Right renal pelvis (tissue), 4 donors: ENCODE results near the gene MDP1. TPM values are rescaled to one million over a fixed set of nuclear protein-coding genes. Genes with fewer than 3 reads are reported as not detected.

ENCODE experiments used
- DNase-seq, 4 donors: peaks; one replicate each; pipeline ENCODE4 v3.0.0-alpha.2; 2013; ENCODE audit warnings: low read depth in 4 of 4, low spot score in 3 of 4, missing footprints in 1 of 4
- polyA plus RNA-seq, 4 donors: library from polyadenylated mRNA; unstranded; fragments of 120-200 nt; gene quantifications; one replicate each; pipeline ENCODE4 v1.2.1, GENCODE V29; 2013; ENCODE audit not compliant: insufficient read length in 4 of 4

MDP1 gene
- polyA plus RNA-seq, 4 donors, result 14.8 to 19.3 (median 16.2) TPM

- DNase-seq, result no peak
These were observed 51.3 kb downstream of the MDP1 start for GRCh38 chr14:24164518-24164991.

Other genes with a start within 250 kb of the MDP1 start
- gene DHRS4L2, start 227.1 kb downstream of the MDP1 start, polyA plus RNA-seq, result 10 to 100 TPM; 28.8 to 49.0 (median 41.4) TPM
- gene CARMIL3, start 164.1 kb downstream of the MDP1 start, polyA plus RNA-seq, result 1 to 10 TPM; 1.9 to 2.3 (median 2.3) TPM
- gene CPNE6, start 144.5 kb downstream of the MDP1 start, polyA plus RNA-seq, result under 1 TPM in 1 of 4 donors, not detected in 3; 0.03 TPM
- gene PCK2, start 121.8 kb downstream of the MDP1 start, polyA plus RNA-seq, result 10 to 100 TPM; 25.4 to 39.1 (median 30.4) TPM
- gene DCAF11, start 101.3 kb downstream of the MDP1 start, polyA plus RNA-seq, result 10 to 100 TPM; 79.8 to 83.5 (median 81.4) TPM
- 1 to 10 TPM; 2.5 to 3.7 (median 2.8) TPM for gene NRL, start 101.1 kb downstream of the MDP1 start, polyA plus RNA-seq
- 1 to 10 TPM in 2 of 4 donors, under 1 TPM in 2; 0.87 to 1.2 (median 0.97) TPM for gene FITM1, start 85.4 kb downstream of the MDP1 start, polyA plus RNA-seq
- 100 to 1,000 TPM; 198 to 214 (median 206) TPM for gene PSME1, start 79.9 kb downstream of the MDP1 start, polyA plus RNA-seq
- 10 to 100 TPM; 14.5 to 24.2 (median 18.9) TPM for gene EMC9, start 74.5 kb downstream of the MDP1 start, polyA plus RNA-seq
- gene PSME2, start 69.5 kb downstream of the MDP1 start, polyA plus RNA-seq, result 100 to 1,000 TPM; 156 to 183 (median 168) TPM
- 10 to 100 TPM; 49.2 to 54.2 (median 49.4) TPM for gene RNF31, start 68.6 kb downstream of the MDP1 start, polyA plus RNA-seq
- gene IRF9, start 54.8 kb downstream of the MDP1 start, polyA plus RNA-seq, result 10 to 100 TPM; 45.4 to 65.2 (median 60.4) TPM
- gene REC8, start 44.0 kb downstream of the MDP1 start, polyA plus RNA-seq, result 10 to 100 TPM; 60.0 to 70.1 (median 64.3) TPM
- gene IPO4, start 27.2 kb downstream of the MDP1 start, polyA plus RNA-seq, result 10 to 100 TPM; 33.2 to 41.3 (median 34.0) TPM
- gene TM9SF1, start 20.6 kb downstream of the MDP1 start, polyA plus RNA-seq, result 10 to 100 TPM; 37.8 to 48.9 (median 41.3) TPM
- gene TSSK4, start 10.4 kb downstream of the MDP1 start, polyA plus RNA-seq, result 1 to 10 TPM; 3.7 to 4.8 (median 4.3) TPM
- gene CHMP4A, start 2.6 kb downstream of the MDP1 start, polyA plus RNA-seq, result 10 to 100 TPM; 43.5 to 50.7 (median 49.8) TPM
- gene NEDD8, start 16.3 kb upstream of the MDP1 start, polyA plus RNA-seq, result 100 to 1,000 TPM; 222 to 245 (median 238) TPM
- 100 to 1,000 TPM; 102 to 121 (median 118) TPM for gene GMPR2, start 16.9 kb upstream of the MDP1 start, polyA plus RNA-seq
- 10 to 100 TPM; 55.5 to 70.6 (median 58.7) TPM for gene TINF2, start 26.6 kb upstream of the MDP1 start, polyA plus RNA-seq
- gene TGM1, start 47.1 kb upstream of the MDP1 start, polyA plus RNA-seq, result 1 to 10 TPM; 1.4 to 2.3 (median 2.1) TPM
- 10 to 100 TPM; 19.7 to 24.1 (median 20.8) TPM for gene RABGGTA, start 55.5 kb upstream of the MDP1 start, polyA plus RNA-seq
- 10 to 100 TPM; 44.6 to 56.9 (median 46.2) TPM for gene DHRS1, start 83.7 kb upstream of the MDP1 start, polyA plus RNA-seq
- 10 to 100 TPM; 26.7 to 27.7 (median 27.0) TPM for gene NOP9, start 83.8 kb upstream of the MDP1 start, polyA plus RNA-seq
- gene CIDEB, start 91.9 kb upstream of the MDP1 start, polyA plus RNA-seq, result 10 to 100 TPM; 21.8 to 27.6 (median 24.6) TPM
- 1 to 10 TPM; 1.8 to 2.5 (median 2.0) TPM for gene LTB4R2, start 94.1 kb upstream of the MDP1 start, polyA plus RNA-seq
- 1 to 10 TPM; 2.6 to 4.7 (median 3.8) TPM for gene LTB4R, start 95.4 kb upstream of the MDP1 start, polyA plus RNA-seq
- 10 to 100 TPM; 15.6 to 24.9 (median 20.4) TPM for gene ADCY4, start 119.0 kb upstream of the MDP1 start, polyA plus RNA-seq
- 1 to 10 TPM; 2.7 to 4.1 (median 3.2) TPM for gene RIPK3, start 123.9 kb upstream of the MDP1 start, polyA plus RNA-seq
- gene NFATC4, start 152.1 kb upstream of the MDP1 start, polyA plus RNA-seq, result 10 to 100 TPM; 60.9 to 74.3 (median 64.2) TPM
- 10 to 100 TPM; 45.3 to 48.0 (median 47.7) TPM for gene NYNRIN, start 182.9 kb upstream of the MDP1 start, polyA plus RNA-seq
- gene CBLN3, start 213.6 kb upstream of the MDP1 start, polyA plus RNA-seq, result 1 to 10 TPM; 2.5 to 3.5 (median 3.2) TPM
- gene KHNYN, start 213.9 kb upstream of the MDP1 start, polyA plus RNA-seq, result 10 to 100 TPM; 40.7 to 45.5 (median 44.3) TPM
- 10 to 100 TPM; 57.0 to 84.9 (median 63.0) TPM for gene SDR39U1, start 226.7 kb upstream of the MDP1 start, polyA plus RNA-seq